GM12892 (cell line): ENCODE measurements around the gene ZMIZ1.

Source experiments
- POLR2A ChIP-seq: IDR thresholded peaks from 2 replicates; pipeline ENCODE4 v1.6.1; 2011; ENCODE audit warnings: low read depth, low read length, control low read depth
- POLR2AphosphoS5 ChIP-seq: IDR thresholded peaks from 2 replicates; pipeline ENCODE4 v1.6.1; 2011; ENCODE audit warnings: low read depth, low read length, control low read depth
- TAF1 ChIP-seq: IDR thresholded peaks from 2 replicates; pipeline ENCODE4 v1.6.1; 2011; ENCODE audit warnings: low read depth, mild to moderate bottlenecking, control low read depth, low read length, borderline replicate concordance

DNA sequence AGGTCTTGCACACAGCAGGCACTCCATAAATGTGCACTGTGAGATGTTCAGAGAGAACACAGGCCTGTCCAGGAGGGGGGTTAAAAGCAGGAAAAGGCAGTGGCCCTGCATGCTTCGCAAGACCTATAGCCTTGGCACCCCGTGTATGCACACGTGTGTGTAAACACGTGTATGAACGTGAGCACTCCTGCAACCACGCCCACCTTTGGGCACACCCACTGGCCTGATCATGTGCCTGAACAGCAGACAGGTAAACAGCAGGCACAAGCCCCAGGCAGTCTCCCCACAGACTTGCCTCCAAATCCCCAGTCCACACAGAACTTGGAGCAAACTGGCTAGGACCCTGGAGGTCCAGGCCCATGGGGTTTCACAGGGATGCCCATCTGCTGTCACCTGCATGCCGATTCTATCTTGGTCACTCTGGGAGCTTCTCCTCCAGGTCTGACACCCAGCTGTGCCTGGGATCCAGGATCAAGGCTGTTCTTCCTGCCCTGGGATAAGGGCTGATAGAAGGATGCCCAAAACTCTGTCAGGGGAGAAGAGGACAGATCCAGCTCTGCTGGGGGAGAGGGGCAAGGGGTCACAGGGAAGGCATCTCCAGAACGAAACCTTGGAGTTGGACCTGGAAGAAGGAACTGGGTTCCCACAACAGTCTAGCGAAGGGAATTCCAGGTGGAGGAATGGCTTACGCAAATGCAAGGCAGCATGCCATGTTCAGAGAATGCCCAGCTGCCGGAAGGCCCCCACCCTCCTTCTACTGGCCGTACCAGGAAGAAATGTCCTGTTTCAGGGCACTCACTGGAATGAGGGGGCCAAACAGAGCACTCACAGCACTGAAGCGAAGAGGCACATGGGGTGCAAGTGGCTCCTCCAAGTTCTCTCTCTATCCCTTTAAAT, 14.3 kb upstream of the ZMIZ1 start:
- TF ChIP-seq POLR2A (no peak), TAF1 (no peak), POLR2AphosphoS5 (no peak)
